ENCODE results near the gene WBP2NL. TPM values are rescaled to one million over a fixed set of nuclear protein-coding genes. Genes with fewer than 3 reads are reported as not detected.

The WBP2NL gene
- total RNA-seq, 1 experiment from 2014 or later = not detected

DNA sequence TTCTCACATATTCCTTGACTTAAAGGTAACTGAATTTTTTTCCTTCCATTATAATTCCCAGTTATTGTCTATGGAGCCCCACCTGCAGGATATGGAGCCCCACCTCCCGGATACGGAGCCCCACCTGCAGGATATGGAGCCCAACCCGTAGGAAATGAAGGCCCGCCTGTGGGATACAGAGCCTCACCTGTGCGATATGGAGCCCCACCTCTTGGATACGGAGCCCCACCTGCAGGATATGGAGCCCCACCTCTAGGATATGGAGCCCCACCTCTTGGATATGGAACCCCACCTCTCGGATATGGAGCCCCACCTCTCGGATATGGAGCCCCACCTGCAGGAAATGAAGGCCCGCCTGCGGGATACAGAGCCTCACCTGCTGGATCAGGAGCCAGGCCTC, 28.1 kb downstream of the WBP2NL start:
- DNase-seq (ENCODE audit: low read depth) = no peak

DNA sequence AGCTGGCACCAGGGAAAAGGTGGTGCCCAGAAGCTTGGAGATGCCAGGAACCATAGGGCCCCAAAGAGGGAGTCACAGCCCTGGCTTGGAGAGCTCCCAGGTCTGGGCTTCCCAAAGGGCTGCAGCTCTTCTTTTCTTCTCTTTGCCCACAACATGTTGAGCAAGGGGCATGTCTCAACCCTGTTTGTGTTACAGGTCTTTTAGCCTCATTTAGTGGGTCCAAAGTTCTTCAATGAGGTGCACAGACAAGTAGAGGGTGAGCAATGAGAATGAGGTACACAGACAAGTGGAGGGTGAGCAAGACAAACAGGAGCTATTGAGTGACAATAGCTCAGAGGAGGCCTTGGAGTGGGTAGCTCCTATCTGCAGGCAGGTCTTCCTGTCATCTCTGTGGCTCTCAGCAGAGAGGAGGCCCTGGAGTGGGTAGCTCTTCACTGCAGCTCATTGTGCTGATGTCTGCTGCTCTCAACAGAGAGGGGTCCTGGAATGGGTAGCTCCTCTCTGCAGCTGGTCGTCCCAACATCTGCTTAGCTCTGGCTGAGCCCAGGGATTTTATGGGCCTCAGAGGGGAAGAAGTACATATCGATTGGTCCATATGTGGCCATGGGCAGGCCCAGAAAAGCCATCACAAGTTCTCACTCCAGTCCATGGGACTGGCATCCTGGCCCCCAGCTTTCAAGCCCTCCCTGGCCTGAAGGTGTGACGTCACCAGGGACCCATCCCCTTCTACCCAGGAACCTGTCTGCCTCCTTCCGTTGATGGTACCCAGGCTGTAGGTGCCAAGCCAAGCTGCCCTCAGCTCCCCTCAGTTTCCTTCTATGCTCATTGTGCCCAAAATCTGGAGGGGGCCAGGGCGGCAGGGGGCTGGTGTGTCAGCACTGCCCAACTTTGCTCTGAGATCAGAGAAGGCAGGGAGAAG, 34.9 kb downstream of the WBP2NL start:
- DNase-seq (ENCODE audit: low read depth) = no peak

DNA sequence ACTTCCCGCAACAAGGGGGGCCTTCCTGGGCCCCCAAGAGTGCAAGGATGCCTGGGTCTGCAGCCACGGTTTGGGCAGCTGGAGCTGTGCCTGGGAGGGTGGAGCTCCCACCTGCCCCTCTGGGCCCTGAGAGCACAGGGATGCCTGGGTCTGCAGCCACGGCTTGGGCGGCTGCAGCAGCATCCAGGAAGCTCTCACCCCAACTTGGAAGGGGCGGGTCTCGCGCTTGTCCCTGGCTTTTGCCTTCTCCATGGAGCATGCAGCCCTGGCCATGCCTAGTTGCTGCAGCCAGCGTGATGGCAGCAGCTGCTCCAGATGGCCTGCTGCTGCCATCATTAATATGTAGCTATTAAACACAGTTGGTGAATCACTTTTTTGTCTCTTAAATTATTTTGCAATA, 36.7 kb downstream of the WBP2NL start:
- no peak for DNase-seq (ENCODE audit: low read depth)

DNA sequence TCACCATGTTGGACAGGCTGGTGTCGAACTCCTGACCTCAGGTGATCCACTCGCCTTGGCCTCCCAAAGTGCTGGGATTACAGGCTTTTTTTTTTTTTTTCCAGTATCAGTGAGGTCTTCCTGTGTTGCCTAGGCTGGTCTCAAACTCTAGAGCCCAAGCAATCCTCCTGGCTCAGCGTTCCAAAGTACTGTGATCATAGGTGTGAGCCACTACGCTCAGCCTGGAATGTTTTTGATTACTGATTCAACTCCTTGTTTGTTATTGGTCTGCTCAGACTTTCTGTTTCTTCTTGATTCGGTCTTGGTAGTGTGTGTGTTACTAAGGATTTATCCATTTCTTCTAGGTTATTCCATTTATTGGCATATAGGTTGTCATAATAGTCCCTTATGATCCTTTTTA, 40.7 kb downstream of the WBP2NL start:
- DNase-seq (ENCODE audit: low read depth) = no peak

DNA sequence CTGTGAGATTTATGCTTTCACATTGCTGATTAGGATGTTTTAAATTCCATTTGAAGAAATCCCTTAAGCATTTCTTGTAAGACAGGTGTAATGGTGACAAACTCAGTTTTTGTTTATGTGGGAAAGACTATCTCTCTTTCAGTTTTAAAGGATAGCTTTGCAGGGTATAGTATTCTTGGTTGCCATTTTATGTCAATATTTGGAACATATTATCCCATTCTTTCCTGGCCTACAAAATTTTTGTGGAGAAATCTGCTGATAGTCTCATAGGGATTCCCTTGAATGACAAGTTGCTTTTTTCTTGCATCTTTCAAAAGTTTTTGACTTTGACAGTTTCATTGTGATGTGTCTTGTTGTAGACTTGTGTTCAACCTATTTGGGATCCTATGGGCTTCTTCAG, 43.2 kb downstream of the WBP2NL start:
- DNase-seq (ENCODE audit: low read depth) = no peak

DNA sequence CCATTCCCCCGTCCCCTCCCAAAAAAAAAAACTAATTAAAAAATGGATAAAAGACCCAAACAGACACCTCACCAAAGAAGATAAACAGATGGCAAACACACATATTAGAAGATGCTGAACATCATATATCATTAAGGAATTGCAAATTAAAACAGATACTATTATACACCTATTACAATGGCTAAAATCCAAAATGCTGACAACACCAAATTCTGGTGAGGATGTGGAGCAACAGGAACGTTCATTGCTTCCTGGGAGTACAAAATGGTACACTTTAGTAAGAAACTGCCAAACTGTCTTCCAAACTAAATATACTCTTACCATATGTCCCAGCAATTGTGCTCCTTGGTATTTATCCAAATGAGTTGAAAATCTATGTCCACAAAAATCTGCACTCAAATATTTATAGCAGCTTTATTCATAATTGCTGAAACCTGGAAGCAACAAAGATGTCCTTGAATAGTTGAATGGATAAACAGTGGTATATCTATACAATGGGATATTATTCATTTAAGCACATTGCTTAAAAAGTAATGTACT, 52.1 kb downstream of the WBP2NL start:
- no peak for DNase-seq (ENCODE audit: low read depth)

DNA sequence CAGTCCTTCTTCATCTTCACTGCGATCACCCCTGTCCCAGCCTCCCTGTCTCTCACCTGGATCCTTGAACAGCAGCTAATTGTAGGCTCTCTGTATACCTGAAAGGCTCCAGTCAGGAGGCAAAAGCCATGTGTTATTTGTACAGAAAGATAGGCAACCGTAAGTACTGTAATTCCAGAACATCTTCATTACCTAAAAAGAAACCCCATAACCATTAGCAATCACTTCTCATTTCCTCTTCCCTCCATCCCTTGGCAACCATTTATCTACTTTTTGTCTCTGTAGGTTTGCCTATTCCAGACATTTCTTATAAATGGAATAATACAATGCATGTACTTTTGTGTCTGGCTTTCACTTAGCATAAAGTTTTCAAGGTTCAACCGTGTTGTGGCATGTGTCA, 54.2 kb downstream of the WBP2NL start:
- DNase-seq (ENCODE audit: low read depth) = no peak

DNA sequence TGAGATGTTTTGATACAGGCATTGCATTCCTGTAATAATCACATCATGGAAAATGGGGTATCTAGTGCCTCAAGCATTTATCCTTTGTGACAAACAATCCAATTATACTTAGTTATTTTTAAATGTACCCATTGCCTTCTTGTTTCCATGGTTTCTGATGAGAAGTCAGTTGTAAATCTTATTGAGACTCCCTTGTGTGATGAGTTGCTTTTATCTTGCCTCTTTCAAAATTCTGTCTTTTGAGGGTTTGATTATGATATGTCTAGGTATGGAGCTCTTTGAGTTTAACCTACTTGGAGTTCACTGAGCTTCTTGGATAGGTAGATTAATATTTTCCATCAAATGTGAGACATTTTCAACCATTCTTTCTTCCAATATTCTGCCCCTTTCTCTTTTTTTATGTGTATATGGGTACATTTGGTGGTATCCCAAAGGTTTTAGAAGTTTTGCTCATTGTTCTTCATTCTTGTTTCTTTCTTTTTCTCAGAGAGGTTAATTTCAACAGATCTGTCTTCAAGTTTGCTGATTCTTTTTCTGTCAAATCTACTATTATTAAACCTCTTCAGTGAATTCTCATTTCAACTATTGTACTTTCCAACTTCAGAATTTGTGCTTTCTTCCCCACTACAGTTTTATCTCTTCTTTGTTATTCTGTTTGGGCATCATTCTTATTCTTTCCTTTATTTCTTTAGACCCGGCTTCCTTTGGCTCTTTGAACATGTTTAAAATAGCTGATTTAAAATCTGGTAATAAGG, 58.3 kb downstream of the WBP2NL start:
- no peak for DNase-seq (ENCODE audit: low read depth)

DNA sequence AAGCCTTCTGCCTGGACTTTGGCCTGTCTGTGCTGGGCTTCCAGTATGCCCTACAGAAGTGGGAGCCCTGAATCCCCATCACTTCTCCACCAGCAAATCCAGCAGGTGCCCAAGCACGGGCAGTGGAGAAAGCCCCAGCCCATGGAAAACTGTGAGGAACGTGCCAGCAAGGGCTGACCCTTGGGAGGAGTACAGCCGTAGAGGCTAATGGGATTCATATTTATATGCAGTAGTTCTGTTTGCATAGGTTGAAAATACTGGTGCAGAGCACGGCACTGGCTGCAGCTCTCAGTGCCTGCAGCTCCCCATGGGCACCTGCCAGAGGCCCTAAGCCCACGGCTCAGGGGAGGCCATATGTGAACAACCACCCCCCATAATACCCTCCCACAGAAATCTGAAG, 61.9 kb downstream of the WBP2NL start:
- no peak for DNase-seq (ENCODE audit: low read depth)

DNA sequence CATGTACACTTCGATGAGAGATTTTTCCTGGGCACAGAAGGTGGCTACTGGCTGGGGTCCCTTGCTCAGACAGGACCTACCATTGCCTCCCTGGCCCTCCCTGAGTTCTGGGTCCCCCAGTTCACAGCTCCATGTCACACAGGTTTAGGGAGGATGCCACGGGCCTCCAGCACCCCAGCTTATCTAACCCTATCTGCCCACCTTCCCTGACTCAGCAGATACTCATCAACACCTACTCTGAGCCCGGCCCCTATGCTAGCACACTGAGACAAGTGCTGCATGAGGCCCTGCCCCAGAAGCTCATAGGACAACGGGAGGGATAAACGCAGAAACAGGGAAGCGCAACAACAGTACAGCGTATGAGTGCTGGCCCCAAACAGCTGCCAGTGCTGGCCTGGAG, 62.5 kb downstream of the WBP2NL start:
- DNase-seq (ENCODE audit: low read depth) = no peak

DNA sequence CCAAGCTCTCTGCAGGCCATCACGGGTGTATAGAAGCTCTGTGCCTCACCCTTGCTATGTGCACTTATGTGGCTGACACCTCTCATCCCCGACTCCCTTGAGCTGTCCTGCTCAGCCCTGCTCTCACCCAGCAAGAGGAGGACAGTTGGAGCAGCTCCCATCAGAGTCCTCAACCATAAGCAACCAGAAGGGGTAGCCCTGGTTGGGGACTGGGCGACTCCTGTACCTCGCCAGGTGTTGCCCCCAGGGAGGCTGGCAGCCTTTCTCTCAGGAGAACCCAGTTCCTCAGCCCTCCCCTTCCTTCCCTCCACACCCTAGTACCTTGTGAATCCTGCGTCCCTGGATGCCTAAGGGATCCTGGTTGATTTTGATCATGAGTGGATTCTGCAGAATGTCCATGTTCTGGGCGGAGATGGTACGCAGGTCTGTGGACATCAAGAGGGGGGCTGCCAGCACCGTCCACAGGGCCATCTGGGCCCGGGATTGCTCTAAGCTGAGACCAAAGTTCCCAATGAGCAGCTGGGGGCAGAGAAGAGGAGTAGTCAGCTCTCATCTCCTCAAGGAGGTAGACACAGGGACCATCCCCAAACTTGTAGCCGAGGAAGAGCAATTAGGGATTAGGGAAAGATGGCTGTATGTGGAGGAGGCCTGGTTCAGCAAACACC, 64.0 kb downstream of the WBP2NL start:
- DNase-seq (ENCODE audit: low read depth) = no peak

DNA sequence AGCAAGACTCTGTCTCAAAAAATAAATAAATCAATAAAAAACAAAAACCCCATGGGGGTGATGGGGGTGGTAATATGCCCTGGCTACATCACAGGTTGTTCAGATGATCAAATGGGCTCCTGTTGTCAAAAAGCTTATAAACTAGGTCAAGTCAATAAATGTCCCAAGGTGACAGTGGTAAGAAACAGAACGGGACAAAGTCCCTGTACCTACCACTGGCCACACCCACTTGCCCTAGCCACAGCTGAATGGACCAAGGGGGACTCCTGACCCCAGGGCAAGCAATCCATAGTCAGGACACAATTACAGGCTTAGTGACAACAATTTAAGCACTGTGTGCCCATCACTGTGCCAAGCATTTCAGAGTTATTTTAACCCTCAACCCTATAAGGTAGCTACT, 66.0 kb downstream of the WBP2NL start:
- no peak for DNase-seq (ENCODE audit: low read depth)

DNA sequence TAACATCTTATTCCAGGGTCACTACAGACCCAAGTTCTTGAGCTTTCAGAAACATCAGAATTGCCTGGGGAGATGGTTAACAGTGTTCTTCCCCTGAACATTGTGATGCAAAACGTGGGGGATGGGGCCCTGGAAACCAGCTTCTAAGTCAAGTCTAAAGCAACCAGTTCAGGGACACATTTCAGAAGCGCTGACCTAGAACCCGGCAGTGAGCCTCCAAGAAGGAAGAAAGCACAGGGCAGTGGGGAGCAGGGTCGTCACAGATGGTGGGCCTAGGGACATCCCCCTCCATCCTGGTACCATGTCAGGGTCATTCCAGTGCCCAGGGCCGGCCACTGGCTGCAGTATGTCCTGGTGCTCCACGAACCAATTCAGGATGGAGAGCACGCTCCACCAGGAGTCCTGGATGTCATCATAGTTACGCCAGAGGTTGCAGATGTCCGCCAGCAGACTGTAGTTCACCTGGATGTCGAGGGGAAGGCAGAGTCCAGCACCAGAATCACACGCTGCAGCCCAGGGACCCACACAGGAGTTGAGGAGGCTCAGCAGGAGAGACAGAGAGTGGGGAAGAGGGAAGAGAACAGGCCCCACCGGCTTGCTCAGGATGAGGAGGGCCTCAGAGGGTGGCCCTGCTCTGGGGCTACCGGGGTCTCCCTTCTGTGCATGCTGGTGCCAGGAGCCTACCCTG, 67.0 kb downstream of the WBP2NL start:
- DNase-seq (ENCODE audit: low read depth) = no peak

DNA sequence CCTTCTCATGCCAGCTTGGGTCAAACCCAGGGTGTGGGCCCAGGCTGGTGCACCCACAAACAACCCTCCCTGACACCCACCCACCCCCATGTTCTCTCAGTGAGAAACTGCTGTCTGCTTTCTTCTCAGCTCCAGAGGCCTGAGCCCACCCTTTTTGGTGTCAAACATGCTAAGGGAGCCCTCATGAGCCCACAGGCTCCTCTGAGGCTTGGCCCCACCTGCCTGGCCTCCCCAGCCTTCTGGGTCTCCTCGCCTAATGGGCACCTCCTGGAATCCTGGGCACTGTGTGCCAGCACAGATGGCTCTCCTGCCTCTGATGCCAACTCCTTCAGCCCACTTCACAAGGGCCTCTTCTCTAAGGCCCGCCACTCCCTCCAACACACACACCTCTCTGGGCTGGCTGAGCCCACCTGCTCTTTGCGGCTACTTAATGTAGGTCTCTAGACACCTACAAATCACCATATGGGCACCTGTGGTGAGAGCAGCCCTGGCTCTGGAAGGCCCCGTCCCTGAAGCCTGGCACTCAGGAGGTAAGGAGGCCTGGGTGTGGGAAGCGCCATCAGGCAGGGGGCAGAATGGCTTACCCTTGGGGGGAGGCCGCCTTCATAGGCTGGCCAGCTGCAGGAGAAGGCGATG, 67.7 kb downstream of the WBP2NL start:
- DNase-seq (ENCODE audit: low read depth) = no peak

DNA sequence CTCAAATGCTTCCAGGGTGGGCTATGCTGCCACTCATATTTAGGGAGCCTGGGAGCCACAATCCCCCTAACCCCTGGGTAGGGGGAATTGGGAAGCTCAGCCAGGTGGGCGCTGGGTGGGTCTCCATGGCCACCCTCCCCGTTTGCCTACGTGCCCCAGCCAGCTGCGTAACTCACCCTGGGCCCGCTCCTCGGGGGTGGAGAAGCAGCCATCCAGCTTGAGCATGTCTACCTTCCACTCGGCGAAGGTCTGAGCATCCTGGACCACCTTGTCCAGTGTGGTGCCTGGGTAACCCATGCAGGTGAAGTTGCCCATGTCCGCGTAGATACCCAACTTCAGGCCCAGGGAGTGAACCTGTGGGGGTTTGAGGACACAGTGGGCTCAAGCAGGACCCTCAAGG, 68.3 kb downstream of the WBP2NL start:
- DNase-seq (ENCODE audit: low read depth) = no peak

DNA sequence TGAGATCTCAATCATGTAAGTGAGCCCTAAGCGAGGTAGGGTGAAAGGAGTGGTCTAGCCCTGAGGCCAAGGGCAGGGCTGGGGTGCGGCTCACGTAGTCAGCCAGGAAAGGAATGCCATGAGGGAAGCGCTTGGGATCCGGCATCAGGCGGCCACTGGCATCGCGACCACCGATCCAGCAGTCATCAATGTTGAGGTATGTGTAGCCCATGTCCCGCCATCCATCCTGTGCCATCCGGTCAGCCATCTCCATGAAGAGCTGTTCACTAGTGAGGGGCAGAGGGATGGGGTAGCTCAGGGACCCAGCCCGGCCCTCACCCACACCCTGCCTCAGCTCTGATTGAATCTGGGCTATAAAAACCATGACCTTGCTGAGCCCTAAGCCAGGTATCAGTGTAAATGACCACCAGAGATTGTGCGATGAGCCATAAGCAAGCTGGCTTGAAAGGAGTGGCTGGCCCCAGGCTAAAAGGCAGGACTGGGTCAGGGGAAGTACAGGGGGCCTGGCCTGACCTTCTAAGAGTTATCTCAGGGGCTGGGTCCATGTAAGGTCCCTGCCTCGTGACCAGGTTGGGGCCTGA, 69.2 kb downstream of the WBP2NL start:
- no peak for DNase-seq (ENCODE audit: low read depth)

DNA sequence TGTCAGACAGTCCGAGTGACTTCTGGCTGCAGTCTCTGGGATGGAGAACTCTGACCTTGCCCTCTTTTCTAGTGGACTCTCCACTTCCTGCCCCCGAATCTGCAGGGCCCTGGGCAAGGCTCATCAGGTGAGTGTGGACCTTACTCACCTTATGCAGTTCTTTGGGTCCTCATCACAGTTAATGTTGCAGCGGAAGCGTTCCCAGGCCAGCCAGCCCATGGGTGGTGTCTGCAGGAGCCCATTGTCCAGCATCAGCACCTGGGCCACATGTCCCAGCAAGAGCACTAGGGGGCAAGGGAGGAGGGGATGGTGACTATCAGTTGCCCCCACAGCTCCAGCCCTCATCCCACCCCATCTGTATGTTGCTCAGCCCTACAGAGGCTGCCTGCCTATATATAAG, 69.7 kb downstream of the WBP2NL start:
- no peak for DNase-seq (ENCODE audit: low read depth)

DNA sequence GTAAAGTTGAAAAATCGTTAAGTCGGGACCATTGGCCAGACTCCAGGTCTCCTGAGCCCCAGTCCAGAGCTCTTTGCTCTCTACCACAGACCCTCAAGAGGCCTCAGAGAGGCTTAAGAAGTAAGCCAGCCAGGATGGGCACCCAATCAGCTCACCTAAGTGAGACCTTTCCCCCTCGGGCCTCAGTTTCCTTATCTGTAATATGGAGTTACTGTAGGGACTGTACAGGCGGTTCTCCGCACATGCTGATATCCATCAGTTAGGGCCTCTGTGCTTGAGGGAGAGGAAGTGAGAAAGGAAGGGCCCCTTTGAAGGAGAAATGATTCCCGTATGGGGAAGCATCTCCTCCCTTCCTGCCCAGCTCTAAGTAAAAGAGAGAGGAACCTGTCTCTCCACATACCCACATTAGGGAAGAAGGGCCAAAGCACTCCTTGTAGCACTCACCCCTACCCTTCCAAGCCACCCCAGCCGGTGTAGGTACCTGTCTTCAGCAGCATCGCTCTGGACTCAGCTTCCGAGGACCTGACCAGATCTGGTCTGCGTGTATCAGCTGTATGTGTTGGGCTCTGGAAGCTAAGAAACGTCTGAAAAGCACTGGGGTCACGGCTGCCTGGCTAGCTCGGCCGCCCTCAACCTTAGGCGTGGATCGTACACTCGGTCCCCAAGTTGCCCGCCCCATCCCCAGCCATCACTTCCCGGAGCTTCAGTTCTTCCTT, 71.4 kb downstream of the WBP2NL start:
- DNase-seq (ENCODE audit: low read depth) = no peak

DNA sequence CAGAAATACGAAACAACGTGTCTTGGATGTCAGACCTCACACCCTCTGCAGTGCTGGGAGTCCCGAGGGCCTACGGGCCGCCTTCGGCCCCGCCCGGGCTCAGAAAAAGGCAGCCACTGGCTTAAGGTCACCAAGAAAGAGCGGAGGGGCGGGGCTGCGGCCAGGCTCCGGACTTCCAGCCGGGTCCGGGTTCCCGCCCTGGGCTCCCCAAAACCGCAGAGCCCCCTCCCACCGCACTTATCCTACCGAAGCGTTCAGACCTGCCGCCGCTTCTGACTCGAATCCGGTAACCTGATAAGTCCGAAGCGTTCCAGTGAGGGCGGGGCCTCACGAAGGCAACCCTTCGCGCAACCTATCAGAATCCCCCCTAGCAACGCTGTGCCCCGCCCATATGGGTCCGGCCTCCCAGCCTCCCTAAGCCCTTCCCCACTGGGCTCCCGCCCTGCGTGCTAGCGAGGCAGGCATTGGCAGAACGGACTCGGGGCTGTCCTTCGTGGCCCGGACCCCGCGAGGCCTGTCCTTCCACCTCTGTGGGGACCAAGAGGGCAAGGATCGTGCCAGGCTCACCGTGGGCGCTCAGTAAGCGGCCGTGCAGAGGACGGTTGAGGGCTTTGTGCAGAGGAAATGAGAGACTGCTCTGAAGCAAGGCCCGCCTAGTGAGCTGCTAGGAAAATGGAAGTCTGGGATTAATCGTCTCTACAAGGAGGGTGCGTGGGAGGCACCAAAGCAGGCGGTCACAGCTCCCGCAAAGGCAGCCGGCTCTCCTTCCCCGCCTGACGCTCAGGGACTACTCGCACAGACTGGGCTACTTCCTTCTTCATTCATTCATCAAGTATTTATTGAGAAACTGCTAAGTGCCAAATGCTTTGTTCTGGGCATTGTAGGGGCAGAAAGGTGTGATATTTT, 72.2 kb downstream of the WBP2NL start, which contains the start of gene NAGA:
Gene NAGA, minus strand, starts transcription at position 296 of the 906 bp plus-strand sequence. CDS start 515 bp downstream, outside the sequence.
- peak; percentile 94 for DNase-seq (ENCODE audit: low read depth)
